ENCODE results near the gene UBN1.

UBN1 gene

GRCh38 chr16:4855804-4856203, 8.5 kb downstream of the UBN1 start:
- DNase-seq (ENCODE audit: insufficient read length, low spot score) (no peak), FAIRE-seq (no peak)

GRCh38 chr16:4859190-4859899, 12.1 kb downstream of the UBN1 start:
- DNase-seq (ENCODE audit: insufficient read length, low spot score) = no peak

GRCh38 chr16:4859900-4860255, 12.6 kb downstream of the UBN1 start:
- FAIRE-seq = no peak
- no peak for DNase-seq (ENCODE audit: insufficient read length, low spot score)

More at GRCh38 chr16:4859190-4859899, 12.1 kb downstream of the UBN1 start:
- FAIRE-seq = no peak

- DNase-seq (ENCODE audit: insufficient read length, low spot score) = no peak
- FAIRE-seq = no peak
Measured at GRCh38 chr16:4860727-4861342, 13.6 kb downstream of the UBN1 start.

- FAIRE-seq (no peak), DNase-seq (ENCODE audit: insufficient read length, low spot score) (no peak)
Measured at GRCh38 chr16:4862639-4863038, 15.4 kb downstream of the UBN1 start.

GRCh38 chr16:4864728-4865127, 17.4 kb downstream of the UBN1 start:
- no peak for FAIRE-seq
- DNase-seq (ENCODE audit: insufficient read length, low spot score) = no peak

- FAIRE-seq (no peak), DNase-seq (ENCODE audit: insufficient read length, low spot score) (no peak)
Measured at GRCh38 chr16:4865231-4865860, 18.1 kb downstream of the UBN1 start.

- FAIRE-seq = no peak
Measured at GRCh38 chr16:4866586-4866985, 19.3 kb downstream of the UBN1 start.

GRCh38 chr16:4868026-4868425, 20.7 kb downstream of the UBN1 start:
- DNase-seq (ENCODE audit: insufficient read length, low spot score) (no peak), FAIRE-seq (peak; percentile 76)

More at GRCh38 chr16:4866586-4866985, 19.3 kb downstream of the UBN1 start:
- no peak for DNase-seq (ENCODE audit: insufficient read length, low spot score)

GRCh38 chr16:4868535-4868934, 21.3 kb downstream of the UBN1 start:
- no peak for FAIRE-seq
- DNase-seq (ENCODE audit: insufficient read length, low spot score) = no peak

GRCh38 chr16:4869147-4869805, 22.0 kb downstream of the UBN1 start:
- DNase-seq (ENCODE audit: insufficient read length, low spot score) (no peak), FAIRE-seq (no peak)

- no peak for FAIRE-seq
- DNase-seq (ENCODE audit: insufficient read length, low spot score) = no peak
Measured at GRCh38 chr16:4870138-4870671, 22.9 kb downstream of the UBN1 start.

- no peak for DNase-seq (ENCODE audit: insufficient read length, low spot score)
- FAIRE-seq = no peak
Measured at GRCh38 chr16:4871071-4871470, 23.8 kb downstream of the UBN1 start.

- DNase-seq (ENCODE audit: insufficient read length, low spot score) = no peak
- FAIRE-seq = no peak
Measured at GRCh38 chr16:4873091-4873490, 25.8 kb downstream of the UBN1 start.

GRCh38 chr16:4874666-4875065, 27.4 kb downstream of the UBN1 start:
- no peak for FAIRE-seq
- no peak for DNase-seq (ENCODE audit: insufficient read length, low spot score)

- FAIRE-seq (no peak), DNase-seq (ENCODE audit: insufficient read length, low spot score) (no peak)
Measured at GRCh38 chr16:4876646-4877379, 29.5 kb downstream of the UBN1 start.

GRCh38 chr16:4877380-4877685, 30.1 kb downstream of the UBN1 start:
- no peak for DNase-seq (ENCODE audit: insufficient read length, low spot score)
- no peak for FAIRE-seq

- FAIRE-seq (no peak), DNase-seq (ENCODE audit: insufficient read length, low spot score) (no peak)
Measured at GRCh38 chr16:4879049-4879448, 31.8 kb downstream of the UBN1 start.

GRCh38 chr16:4880006-4880580, 32.8 kb downstream of the UBN1 start:
- no peak for FAIRE-seq
- no peak for DNase-seq (ENCODE audit: insufficient read length, low spot score)

- DNase-seq (ENCODE audit: insufficient read length, low spot score) = no peak
- FAIRE-seq = no peak
Measured at GRCh38 chr16:4882000-4882632, 34.8 kb downstream of the UBN1 start.

Data from GM19239 (cell line).